ENCODE results near the gene VWCE. TPM values are rescaled to one million over a fixed set of nuclear protein-coding genes. Genes with fewer than 3 reads are reported as not detected.

VWCE gene
- total RNA-seq, 1 donor from 2014 or later, result 5.1 TPM

- Histone ChIP-seq H3K4me1 (no peaks in the 10 kb centered on the region), H3K4me3 (no peak overlapping the region), H3F3A (ENCODE audit: low read depth) (peaks cover 8% of the 10 kb centered on the region), H3K36me3 (no peaks in the 10 kb centered on the region), H3K9ac (peak overlapping the region; percentile 20), H3K79me2 (ENCODE audit: low read depth) (no peaks in the 10 kb centered on the region), H3K4me2 (no peak overlapping the region), H2AFZ (replicated peaks) (no peak overlapping the region), H3K27me3 (peaks cover 11% of the 10 kb centered on the region), H3K9me3 (ENCODE audit: low read depth) (no peaks in the 10 kb centered on the region), H4K20me1 (ENCODE audit: low read depth) (no peaks in the 10 kb centered on the region), H3K27ac (no peak overlapping the region)
- Mint-ChIP-seq H3K4me1 (peaks cover 26% of the 10 kb centered on the region), H3K36me3 (no peaks in the 10 kb centered on the region), H3K9me3 (no peaks in the 10 kb centered on the region), H3K4me3 (no peak overlapping the region), H3K27ac (no peak overlapping the region), H3K27me3 (ENCODE audit: insufficient read depth, low read depth) (peaks cover 4% of the 10 kb centered on the region)
- DNase-seq (ENCODE audit: low spot score), result no peak
- no peak for TF ChIP-seq EZH2 (IDR thresholded peaks at IDR 0.05)
- TF ChIP-seq, protein P1, sequence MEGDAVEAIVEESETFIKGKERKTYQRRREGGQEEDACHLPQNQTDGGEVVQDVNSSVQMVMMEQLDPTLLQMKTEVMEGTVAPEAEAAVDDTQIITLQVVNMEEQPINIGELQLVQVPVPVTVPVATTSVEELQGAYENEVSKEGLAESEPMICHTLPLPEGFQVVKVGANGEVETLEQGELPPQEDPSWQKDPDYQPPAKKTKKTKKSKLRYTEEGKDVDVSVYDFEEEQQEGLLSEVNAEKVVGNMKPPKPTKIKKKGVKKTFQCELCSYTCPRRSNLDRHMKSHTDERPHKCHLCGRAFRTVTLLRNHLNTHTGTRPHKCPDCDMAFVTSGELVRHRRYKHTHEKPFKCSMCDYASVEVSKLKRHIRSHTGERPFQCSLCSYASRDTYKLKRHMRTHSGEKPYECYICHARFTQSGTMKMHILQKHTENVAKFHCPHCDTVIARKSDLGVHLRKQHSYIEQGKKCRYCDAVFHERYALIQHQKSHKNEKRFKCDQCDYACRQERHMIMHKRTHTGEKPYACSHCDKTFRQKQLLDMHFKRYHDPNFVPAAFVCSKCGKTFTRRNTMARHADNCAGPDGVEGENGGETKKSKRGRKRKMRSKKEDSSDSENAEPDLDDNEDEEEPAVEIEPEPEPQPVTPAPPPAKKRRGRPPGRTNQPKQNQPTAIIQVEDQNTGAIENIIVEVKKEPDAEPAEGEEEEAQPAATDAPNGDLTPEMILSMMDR (IDR thresholded peaks at IDR 0.05), result no peak
- TF ChIP-seq EZH2phosphoT487 (IDR thresholded peaks at IDR 0.05), result no peak
These were observed 17.1 kb downstream of the VWCE start for GRCh38 chr11:61278001-61278470.

DNA sequence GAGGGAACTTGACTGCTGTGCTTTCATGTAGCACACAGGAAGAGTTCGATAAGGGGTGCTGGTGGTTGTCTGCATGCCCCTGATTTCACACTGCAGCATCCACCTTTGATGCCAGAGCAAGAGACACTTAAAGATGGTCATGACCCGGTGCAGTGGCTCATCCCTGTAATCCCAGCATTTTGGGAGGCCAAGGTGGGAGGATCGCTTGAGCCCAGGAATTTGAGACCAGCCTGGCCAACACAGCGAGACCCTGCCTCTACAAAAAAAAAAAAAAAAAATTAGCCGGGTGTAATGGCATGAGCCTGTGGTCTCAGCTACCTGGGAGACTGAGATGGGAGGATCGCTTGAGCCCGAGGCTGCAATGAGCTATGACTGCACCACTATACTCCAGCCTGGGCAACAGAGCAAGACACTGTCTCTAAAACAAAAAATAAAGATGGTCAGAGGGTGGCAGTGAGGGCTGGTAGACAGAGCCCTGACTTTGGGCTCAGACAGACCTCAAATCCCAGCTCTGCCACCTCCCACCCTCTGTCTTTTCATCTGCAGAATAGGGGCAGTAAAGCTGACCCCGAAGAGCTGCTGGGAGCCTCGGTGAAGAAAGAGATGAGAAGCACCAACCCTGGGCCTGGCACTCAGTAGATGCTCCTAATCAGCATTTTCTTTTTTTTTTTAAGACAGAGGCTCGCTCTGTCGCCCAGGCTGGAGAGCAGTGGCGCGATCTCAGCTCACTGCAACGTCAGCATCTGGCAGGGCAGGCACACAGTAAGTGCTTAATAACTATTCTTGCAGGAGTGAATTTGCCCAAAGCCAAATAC lies 17.7 kb downstream of the VWCE start:
- Histone ChIP-seq H3K4me2 (no peak overlapping the region), H3K9me3 (ENCODE audit: low read depth) (no peaks in the 10 kb centered on the region), H4K20me1 (ENCODE audit: low read depth) (no peaks in the 10 kb centered on the region), H3K4me1 (no peaks in the 10 kb centered on the region), H3K27ac (no peak overlapping the region), H3K79me2 (ENCODE audit: low read depth) (no peaks in the 10 kb centered on the region), H3K36me3 (no peaks in the 10 kb centered on the region), H3K27me3 (peaks cover 7% of the 10 kb centered on the region), H3F3A (ENCODE audit: low read depth) (peaks cover 7% of the 10 kb centered on the region), H2AFZ (replicated peaks) (no peak overlapping the region), H3K9ac (peak overlapping the region; percentile 20), H3K4me3 (no peak overlapping the region)
- TF ChIP-seq, protein P1 (IDR thresholded peaks at IDR 0.05), result no peak
- no peak for TF ChIP-seq EZH2 (IDR thresholded peaks at IDR 0.05)
- TF ChIP-seq EZH2phosphoT487 (IDR thresholded peaks at IDR 0.05), result no peak
- Mint-ChIP-seq H3K27ac (no peak overlapping the region), H3K4me1 (peaks cover 26% of the 10 kb centered on the region), H3K27me3 (ENCODE audit: insufficient read depth, low read depth) (peaks cover 4% of the 10 kb centered on the region), H3K4me3 (no peak overlapping the region), H3K36me3 (no peaks in the 10 kb centered on the region), H3K9me3 (no peaks in the 10 kb centered on the region)
- DNase-seq (ENCODE audit: low spot score), result no peak

GRCh38 chr11:61275191-61275590 lies 19.9 kb downstream of the VWCE start:
- H3K9ac ChIP-seq, result no peak overlapping the region
- no peaks in the 10 kb centered on the region for H3K36me3 ChIP-seq
- no peak overlapping the region for H3K4me3 Mint-ChIP-seq

More at GRCh38 chr11:61275191-61275590, 19.9 kb downstream of the VWCE start:
- H3K36me3 Mint-ChIP-seq, result no peaks in the 10 kb centered on the region
- Histone ChIP-seq H4K20me1 (ENCODE audit: low read depth) (no peaks in the 10 kb centered on the region), H3K27ac (no peak overlapping the region), H3K9me3 (ENCODE audit: low read depth) (no peaks in the 10 kb centered on the region), H2AFZ (replicated peaks) (no peak overlapping the region), H3K27me3 (no peaks in the 10 kb centered on the region), H3K79me2 (ENCODE audit: low read depth) (no peaks in the 10 kb centered on the region), H3F3A (ENCODE audit: low read depth) (no peaks in the 10 kb centered on the region), H3K4me3 (no peak overlapping the region), H3K4me2 (no peak overlapping the region), H3K4me1 (no peaks in the 10 kb centered on the region)
- DNase-seq (ENCODE audit: low spot score), result no peak
- peaks cover 20% of the 10 kb centered on the region for H3K4me1 Mint-ChIP-seq
- no peak for TF ChIP-seq EZH2phosphoT487 (IDR thresholded peaks at IDR 0.05)
- TF ChIP-seq, protein P1 (IDR thresholded peaks at IDR 0.05), result no peak
- TF ChIP-seq EZH2 (IDR thresholded peaks at IDR 0.05), result no peak
- peaks cover 4% of the 10 kb centered on the region for H3K27me3 Mint-ChIP-seq (ENCODE audit: insufficient read depth, low read depth)
- H3K27ac Mint-ChIP-seq, result no peak overlapping the region
- no peaks in the 10 kb centered on the region for H3K9me3 Mint-ChIP-seq
